ENCODE data around the gene MSRB1. TPM values are rescaled to one million over a fixed set of nuclear protein-coding genes. Genes with fewer than 3 reads are reported as not detected.

The MSRB1 gene
- total and polyA plus RNA-seq, 2 of the 13 experiments (the other 11 are each of a cell fraction or from before 2014, with no cell fraction given), result 32.1 to 75.4 TPM

DNA sequence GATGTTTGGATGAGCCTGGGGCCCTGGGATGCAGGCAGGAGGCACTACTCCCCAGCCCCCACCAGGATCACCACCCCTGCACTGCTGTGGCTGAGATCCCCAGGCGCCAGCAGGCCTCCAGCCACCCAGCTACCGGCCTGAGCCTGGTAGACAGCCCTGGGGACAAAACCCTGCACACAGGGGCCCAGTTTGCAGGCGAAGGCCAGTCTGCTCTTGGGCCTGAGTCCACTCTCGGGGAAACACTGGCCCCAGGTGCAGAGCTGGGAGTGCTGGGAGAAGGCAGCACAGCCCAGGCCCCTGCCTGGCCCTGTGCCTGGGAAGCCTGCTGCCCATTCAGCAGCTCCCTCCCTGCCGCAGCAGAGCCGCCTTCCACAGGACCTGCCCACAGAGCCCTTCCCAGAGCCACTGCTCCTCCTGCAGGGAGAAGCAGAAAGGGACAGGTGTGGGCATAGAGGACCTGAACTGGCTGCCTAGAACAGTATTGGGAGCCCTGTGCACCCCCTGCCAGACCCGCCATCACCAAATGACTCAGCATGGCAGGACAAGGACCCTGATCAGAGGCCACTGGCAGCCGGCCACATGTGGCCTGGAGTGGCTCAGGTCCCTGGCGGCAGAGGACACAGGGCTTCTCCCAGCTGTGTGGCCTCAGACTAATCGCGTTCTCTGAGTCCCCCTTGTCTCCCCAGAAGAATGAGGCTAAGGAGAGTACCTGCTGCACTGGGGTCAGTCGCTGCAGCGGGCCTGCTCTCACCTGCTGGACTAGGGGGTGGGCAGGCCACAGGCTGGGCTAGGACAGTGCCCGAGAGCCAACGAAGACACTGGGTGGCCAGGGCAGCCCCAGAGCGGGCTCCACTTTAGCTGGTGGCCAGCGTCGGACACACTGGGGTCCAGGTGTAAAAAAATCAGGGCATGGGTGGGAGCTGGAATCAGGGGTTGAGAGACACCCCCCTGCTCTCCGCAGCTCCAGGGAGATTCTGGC, 10.7 kb downstream of the MSRB1 start (continued):
- TF ChIP-seq, protein P1, sequence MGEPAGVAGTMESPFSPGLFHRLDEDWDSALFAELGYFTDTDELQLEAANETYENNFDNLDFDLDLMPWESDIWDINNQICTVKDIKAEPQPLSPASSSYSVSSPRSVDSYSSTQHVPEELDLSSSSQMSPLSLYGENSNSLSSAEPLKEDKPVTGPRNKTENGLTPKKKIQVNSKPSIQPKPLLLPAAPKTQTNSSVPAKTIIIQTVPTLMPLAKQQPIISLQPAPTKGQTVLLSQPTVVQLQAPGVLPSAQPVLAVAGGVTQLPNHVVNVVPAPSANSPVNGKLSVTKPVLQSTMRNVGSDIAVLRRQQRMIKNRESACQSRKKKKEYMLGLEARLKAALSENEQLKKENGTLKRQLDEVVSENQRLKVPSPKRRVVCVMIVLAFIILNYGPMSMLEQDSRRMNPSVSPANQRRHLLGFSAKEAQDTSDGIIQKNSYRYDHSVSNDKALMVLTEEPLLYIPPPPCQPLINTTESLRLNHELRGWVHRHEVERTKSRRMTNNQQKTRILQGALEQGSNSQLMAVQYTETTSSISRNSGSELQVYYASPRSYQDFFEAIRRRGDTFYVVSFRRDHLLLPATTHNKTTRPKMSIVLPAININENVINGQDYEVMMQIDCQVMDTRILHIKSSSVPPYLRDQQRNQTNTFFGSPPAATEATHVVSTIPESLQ (CRISPR knock-in tag; conservative IDR thresholded peaks at IDR 0.05), result 0 out of 2 replicates have a peak, but pooled peaks have one; percentile 37
- no peak for TF ChIP-seq IRF2 (CRISPR knock-in tag; IDR thresholded peaks at IDR 0.05)
- no peak for TF ChIP-seq KLF15 (CRISPR knock-in tag; IDR thresholded peaks at IDR 0.05; ENCODE audit: borderline replicate concordance)
- TF ChIP-seq MIER2 (CRISPR knock-in tag; IDR thresholded peaks at IDR 0.05), result no peak; the same call in 1 of the 2 replicates
- no peak for TF ChIP-seq ZNF251 (CRISPR knock-in tag; IDR thresholded peaks at IDR 0.05)
- no peak for TF ChIP-seq PHB2 (IDR thresholded peaks at IDR 0.05; ENCODE audit: partially characterized antibody)
- TF ChIP-seq, protein P2, sequence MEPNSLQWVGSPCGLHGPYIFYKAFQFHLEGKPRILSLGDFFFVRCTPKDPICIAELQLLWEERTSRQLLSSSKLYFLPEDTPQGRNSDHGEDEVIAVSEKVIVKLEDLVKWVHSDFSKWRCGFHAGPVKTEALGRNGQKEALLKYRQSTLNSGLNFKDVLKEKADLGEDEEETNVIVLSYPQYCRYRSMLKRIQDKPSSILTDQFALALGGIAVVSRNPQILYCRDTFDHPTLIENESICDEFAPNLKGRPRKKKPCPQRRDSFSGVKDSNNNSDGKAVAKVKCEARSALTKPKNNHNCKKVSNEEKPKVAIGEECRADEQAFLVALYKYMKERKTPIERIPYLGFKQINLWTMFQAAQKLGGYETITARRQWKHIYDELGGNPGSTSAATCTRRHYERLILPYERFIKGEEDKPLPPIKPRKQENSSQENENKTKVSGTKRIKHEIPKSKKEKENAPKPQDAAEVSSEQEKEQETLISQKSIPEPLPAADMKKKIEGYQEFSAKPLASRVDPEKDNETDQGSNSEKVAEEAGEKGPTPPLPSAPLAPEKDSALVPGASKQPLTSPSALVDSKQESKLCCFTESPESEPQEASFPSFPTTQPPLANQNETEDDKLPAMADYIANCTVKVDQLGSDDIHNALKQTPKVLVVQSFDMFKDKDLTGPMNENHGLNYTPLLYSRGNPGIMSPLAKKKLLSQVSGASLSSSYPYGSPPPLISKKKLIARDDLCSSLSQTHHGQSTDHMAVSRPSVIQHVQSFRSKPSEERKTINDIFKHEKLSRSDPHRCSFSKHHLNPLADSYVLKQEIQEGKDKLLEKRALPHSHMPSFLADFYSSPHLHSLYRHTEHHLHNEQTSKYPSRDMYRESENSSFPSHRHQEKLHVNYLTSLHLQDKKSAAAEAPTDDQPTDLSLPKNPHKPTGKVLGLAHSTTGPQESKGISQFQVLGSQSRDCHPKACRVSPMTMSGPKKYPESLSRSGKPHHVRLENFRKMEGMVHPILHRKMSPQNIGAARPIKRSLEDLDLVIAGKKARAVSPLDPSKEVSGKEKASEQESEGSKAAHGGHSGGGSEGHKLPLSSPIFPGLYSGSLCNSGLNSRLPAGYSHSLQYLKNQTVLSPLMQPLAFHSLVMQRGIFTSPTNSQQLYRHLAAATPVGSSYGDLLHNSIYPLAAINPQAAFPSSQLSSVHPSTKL (CRISPR knock-in tag; IDR thresholded peaks at IDR 0.05), result no peak; the same call in 1 of the 2 replicates
- TF ChIP-seq SP140L (CRISPR knock-in tag; IDR thresholded peaks at IDR 0.05; ENCODE audit: borderline replicate concordance), result no peak
- no peak for TF ChIP-seq TGIF2 (CRISPR knock-in tag; IDR thresholded peaks at IDR 0.05)
- peak; percentile 55 for TF ChIP-seq ZNF460 (CRISPR knock-in tag; IDR thresholded peaks at IDR 0.05; ENCODE audit: borderline replicate concordance)
- TF ChIP-seq ZNF788 (CRISPR knock-in tag; IDR thresholded peaks at IDR 0.05; ENCODE audit: borderline replicate concordance), result peak; percentile 52; the same call in 1 of the 2 replicates
- TF ChIP-seq, protein P3, sequence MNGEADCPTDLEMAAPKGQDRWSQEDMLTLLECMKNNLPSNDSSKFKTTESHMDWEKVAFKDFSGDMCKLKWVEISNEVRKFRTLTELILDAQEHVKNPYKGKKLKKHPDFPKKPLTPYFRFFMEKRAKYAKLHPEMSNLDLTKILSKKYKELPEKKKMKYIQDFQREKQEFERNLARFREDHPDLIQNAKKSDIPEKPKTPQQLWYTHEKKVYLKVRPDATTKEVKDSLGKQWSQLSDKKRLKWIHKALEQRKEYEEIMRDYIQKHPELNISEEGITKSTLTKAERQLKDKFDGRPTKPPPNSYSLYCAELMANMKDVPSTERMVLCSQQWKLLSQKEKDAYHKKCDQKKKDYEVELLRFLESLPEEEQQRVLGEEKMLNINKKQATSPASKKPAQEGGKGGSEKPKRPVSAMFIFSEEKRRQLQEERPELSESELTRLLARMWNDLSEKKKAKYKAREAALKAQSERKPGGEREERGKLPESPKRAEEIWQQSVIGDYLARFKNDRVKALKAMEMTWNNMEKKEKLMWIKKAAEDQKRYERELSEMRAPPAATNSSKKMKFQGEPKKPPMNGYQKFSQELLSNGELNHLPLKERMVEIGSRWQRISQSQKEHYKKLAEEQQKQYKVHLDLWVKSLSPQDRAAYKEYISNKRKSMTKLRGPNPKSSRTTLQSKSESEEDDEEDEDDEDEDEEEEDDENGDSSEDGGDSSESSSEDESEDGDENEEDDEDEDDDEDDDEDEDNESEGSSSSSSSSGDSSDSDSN (CRISPR knock-in tag; IDR thresholded peaks at IDR 0.05), result peak; percentile 75
- no peak for TF ChIP-seq ZNF775 (CRISPR knock-in tag; IDR thresholded peaks at IDR 0.05; ENCODE audit: borderline replicate concordance)
- TF ChIP-seq, protein P4, sequence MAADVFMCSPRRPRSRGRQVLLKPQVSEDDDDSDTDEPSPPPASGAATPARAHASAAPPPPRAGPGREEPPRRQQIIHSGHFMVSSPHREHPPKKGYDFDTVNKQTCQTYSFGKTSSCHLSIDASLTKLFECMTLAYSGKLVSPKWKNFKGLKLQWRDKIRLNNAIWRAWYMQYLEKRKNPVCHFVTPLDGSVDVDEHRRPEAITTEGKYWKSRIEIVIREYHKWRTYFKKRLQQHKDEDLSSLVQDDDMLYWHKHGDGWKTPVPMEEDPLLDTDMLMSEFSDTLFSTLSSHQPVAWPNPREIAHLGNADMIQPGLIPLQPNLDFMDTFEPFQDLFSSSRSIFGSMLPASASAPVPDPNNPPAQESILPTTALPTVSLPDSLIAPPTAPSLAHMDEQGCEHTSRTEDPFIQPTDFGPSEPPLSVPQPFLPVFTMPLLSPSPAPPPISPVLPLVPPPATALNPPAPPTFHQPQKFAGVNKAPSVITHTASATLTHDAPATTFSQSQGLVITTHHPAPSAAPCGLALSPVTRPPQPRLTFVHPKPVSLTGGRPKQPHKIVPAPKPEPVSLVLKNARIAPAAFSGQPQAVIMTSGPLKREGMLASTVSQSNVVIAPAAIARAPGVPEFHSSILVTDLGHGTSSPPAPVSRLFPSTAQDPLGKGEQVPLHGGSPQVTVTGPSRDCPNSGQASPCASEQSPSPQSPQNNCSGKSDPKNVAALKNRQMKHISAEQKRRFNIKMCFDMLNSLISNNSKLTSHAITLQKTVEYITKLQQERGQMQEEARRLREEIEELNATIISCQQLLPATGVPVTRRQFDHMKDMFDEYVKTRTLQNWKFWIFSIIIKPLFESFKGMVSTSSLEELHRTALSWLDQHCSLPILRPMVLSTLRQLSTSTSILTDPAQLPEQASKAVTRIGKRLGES (CRISPR knock-in tag; IDR thresholded peaks at IDR 0.05; ENCODE audit: borderline replicate concordance), result no peak
- TF ChIP-seq ZNF644 (CRISPR knock-in tag; IDR thresholded peaks at IDR 0.05; ENCODE audit: low read depth), result no peak
- no peak for TF ChIP-seq HNRNPK (IDR thresholded peaks at IDR 0.05; ENCODE audit: low read depth, low read length, poor library complexity, severe bottlenecking)

Data from HepG2 (cell line).